SK-N-MC (cell line): ENCODE measurements around the gene CHN2.

ENCODE experiments used
- EZH2 ChIP-seq: fragments of 200-600 bp; sonication (generic); IDR thresholded peaks from one replicate; pipeline ENCODE4 v1.6.1; 2017; ENCODE audit warnings: antibody characterized with exemption
- FOXP2 ChIP-seq: optimal IDR thresholded peaks from 2 replicates; pipeline ENCODE3; 2011; ENCODE audit warnings: mild to moderate bottlenecking, moderate library complexity; ENCODE audit not compliant: insufficient read depth; ENCODE audit errors: extremely low read length, control extremely low read depth
- POLR2AphosphoS5 ChIP-seq: IDR thresholded peaks from 2 replicates; pipeline ENCODE4 v1.6.1; 2012; ENCODE audit warnings: mild to moderate bottlenecking, low read depth, low read length, borderline replicate concordance

- TF ChIP-seq POLR2AphosphoS5 (no peak), EZH2 (no peak), FOXP2 (no peak)
These were observed 88.3 kb downstream of the CHN2 start for GRCh38 chr7:29282819-29283414.
